GM18861 (cell line): ENCODE results near the gene TCERG1L.

Source experiments
- ATAC-seq: cut with Tn5 transposase; IDR thresholded peaks from one replicate; pipeline ENCODE4 v1.9.1; 2021; ENCODE audit not compliant: unreplicated experiment

The TCERG1L gene

GRCh38 chr10:131077724-131078123 lies 233.8 kb downstream of the TCERG1L start:
- ATAC-seq, result no peak

GRCh38 chr10:131077031-131077430 lies 234.5 kb downstream of the TCERG1L start:
- no peak for ATAC-seq

DNA sequence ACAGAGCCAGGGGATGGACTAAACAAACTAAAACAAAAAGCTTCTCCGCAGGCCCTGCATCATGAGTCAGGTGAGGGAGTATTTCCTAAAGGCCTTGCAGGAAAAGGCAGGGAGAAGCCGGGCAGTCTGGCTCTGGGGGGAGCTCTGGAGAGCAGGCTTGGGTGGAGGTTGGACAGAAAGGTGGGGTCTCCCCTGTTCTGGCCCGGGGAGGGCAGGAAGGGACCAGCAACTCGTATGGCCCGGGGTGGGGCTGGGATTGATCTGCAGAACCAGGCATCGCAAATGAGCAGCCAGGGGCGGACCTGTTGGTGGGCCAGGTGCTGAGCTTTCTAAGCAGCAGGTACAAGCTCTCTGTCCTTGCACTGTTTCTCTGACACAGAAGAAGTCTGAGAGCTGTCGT lies 235.2 kb downstream of the TCERG1L start:
- ATAC-seq, result no peak

DNA sequence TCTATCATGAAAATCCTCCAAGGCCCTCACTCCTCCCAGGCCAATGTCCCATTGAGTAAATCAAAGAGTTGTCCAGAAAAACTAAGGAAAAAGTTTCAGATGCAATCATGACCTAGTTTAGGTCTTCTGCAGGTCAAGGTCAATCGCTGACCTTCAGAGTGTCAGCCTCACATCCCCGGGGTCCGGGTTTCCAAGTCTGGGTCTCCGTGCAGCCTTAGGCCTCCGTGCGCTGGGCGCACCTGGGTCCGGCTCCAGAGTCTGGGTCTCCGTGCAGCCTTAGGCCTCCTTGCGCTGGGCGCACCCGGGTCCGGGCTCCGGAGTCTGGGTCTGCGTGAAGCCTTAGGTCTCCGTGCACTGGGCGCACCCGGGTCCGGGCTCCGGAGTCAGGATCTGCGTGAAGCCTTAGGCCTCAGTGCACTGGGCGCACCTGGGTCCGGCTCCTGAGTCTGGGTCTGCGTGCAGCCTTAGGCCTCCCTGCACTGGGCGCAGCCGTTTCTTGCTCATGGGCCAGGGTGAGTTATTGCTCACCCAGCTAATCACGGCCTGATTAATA lies 236.2 kb downstream of the TCERG1L start:
- ATAC-seq, result no peak

DNA sequence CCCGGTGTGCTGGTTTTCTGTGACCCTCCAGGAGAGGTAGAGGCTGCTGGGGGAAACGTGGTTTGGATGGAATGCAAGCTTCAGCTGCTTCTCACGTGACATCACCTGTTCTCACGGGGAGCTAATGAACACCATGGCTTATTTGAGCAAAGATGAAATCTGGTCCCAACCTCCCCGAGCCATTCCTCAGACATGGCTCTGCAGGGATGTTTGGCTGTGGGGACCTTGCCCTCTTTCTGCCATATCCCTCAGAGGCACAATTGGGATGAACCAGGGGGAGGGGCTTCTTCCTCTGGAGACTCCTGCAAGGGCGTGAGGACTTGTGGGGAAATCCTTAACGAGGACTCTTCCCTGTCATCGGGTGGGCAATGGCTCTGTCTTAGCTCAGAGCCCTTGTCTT lies 236.8 kb downstream of the TCERG1L start:
- ATAC-seq, result no peak

DNA sequence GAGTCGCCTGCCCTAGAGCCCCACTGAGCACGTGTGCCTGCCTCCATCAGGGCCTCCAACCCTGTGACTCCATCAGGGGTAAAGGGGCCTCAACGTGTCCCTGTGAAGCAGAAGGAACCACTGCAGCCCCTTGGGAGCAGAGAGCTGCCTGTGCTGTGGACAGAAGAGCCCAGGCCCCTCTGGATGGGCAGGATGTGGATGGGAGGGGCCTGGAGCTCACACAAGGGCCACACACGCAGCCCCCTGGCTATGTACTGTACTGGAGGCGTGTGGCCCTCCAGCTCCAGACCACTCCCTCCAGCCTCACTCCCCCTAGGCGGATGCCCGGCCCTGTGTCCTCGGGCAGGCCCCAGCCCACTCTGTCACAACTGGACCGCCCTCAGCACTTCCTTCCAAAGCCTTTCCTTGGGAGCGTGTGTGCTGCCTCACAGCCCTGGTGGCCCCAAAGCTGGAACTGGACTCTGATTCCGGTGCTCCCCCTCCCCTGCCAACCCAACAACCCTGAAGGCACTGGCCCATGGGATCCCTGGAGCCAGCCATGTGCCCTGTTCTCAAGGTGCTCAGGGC lies 238.0 kb downstream of the TCERG1L start:
- ATAC-seq, result no peak

- ATAC-seq, result no peak
These were observed 238.7 kb downstream of the TCERG1L start for GRCh38 chr10:131072651-131073468.

DNA sequence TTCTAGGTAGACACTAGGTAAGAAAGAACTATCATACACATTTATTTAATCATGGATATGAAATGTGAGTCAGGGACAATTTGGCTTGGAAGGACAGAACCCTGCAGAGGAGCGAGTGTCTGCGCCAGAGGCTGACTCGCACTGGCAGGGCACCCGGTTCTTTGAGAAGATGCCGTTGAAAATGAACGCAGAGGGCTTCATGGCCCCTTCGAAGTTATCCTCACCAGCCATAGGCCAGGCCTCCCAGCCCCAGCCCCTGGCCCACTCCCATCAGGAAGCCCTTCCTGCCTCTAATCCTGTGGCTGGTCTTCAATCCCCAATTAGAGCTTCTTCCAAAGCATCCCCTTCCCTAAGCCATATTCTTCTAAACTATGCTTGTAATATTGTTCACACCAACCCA lies 239.8 kb downstream of the TCERG1L start:
- ATAC-seq, result no peak

DNA sequence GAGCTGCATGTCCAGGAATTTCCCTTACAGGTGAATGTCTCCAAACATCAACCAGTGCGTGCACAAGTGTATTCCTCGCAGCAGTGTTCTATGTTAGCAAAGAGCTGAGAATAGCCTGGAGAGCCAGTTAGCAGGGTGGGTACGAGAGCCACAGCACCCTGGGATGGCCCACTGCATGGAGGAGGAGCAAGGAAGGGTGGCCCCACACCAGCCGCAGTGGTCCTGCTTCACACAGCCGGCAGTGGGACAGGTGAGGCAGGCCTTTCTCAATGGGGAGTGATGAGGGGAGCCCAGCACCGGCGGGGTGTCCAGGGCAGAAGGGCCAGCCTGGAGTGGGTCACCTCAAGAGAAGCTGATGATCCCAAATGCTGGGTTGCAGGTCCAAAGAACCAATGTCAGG lies 240.7 kb downstream of the TCERG1L start:
- no peak for ATAC-seq

- ATAC-seq, result no peak
These were observed 242.8 kb downstream of the TCERG1L start for GRCh38 chr10:131068760-131069159.

DNA sequence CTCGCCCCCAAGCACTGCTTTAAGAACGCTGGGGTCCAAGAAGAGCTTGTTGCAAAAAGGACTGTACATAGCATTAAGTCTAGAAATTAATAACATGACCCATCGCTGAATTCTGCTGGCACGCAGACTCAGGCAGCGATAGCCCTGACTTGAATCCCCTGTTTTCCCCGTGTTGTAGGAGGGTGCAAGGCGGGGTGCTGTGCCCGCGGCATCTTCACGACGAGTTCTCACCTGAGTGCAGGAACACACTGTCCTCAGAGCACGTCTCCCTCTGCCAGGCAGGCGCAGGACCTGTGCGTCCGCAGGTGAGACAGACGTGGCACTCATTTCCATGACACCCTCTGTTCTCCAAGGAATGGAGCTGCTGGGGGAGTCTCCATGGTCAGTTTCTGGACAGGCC lies 243.2 kb downstream of the TCERG1L start:
- ATAC-seq, result no peak

DNA sequence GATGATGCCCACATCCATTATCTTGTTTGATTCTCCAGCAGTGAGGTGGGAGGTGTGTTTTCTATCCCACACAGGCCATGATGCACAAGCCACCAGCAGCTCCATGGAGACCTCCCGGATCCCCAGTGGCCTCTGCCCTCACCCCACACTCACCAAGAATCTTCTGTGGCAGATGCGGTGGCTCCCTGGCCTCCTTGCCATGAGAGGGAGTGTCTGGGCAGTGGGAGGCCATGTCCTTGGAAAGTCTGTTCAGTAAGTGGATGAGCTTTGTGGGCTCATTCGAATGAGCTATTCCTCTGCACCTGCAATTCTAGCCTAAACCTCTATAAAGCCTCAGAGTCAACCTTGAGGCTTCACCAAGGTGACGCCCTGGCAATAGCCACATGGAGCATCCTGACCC lies 243.8 kb downstream of the TCERG1L start:
- ATAC-seq, result no peak

DNA sequence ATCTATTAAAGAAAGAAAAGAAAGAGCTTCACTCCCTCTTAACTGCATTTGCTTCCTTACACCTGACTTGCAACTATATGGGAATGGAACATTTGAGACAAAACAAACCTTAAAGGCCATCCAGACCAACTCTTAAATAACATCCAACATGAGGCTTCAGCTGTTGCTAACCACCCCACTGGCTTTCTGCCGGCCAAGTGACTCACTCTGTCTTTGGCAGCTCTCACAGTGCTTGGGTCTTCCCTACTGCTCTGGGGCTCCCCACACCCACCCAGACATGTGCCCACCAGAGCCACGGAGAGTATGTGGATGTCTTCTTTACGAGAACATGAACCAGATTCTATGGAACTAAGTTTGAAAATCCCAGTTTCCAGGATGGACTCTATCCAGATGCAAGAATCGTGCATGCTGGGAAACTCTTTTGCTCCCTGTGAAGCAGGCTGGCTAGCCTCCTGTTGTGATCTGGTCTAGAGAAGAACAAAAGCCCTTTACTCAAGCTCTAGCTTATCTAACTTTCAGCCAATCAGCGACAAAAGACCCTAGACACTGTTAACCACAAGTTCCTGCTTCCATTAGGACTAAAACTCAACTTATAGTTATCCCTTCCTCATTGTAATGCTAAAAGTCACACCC lies 245.7 kb downstream of the TCERG1L start:
- ATAC-seq, result no peak

DNA sequence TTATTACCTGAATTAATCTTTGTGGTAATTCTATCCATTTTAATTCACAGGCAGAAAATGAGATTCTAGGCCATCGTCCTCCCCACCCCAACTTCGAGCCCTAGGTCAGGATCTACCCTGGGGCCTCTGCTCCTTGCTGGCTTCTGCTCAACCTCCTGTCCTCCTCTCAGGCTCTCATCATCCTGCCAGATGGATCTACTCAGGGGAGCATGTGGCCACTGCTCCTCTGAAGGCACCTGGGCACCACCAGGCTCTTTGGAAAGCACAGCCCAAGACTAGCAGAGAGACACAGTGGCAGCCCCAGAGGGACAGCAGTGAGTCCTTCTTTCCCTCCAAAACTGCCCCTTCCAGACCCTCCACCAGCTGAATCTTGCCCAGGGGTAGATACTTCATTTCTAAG lies 248.2 kb downstream of the TCERG1L start:
- ATAC-seq, result no peak

DNA sequence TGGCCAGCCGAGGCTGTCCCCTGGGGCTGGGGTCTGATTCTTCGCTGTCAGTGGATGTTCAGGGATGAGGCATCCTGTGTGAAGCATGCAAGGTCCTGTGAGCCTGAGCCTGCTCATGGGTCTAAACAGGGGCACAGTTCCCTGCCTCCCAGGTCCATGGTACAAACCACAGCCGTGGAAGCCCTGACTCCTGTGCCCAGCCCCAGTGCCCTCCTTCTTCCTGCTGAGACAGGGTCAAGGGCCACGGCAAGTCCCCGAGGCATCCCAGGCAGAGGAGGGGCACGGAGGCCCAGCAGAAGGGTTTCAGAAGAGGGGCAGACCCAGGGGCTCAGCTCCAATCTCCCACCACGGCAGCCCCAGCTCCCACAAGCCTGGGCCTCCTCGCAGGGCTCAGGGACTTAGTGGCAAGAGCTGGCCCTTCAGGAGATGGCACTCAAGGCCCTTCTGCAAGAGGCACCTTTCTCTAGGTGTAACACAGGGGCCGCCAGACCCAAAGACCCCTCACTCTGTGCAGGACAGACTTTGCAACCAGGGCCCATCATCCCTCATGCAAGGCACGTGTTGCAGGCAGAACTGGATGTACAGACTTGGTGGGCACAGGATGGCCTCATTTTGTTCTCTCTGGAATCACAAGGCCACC lies 248.8 kb downstream of the TCERG1L start:
- ATAC-seq, result no peak

- ATAC-seq, result no peak
These were observed 250.3 kb downstream of the TCERG1L start for GRCh38 chr10:131061216-131061615.

DNA sequence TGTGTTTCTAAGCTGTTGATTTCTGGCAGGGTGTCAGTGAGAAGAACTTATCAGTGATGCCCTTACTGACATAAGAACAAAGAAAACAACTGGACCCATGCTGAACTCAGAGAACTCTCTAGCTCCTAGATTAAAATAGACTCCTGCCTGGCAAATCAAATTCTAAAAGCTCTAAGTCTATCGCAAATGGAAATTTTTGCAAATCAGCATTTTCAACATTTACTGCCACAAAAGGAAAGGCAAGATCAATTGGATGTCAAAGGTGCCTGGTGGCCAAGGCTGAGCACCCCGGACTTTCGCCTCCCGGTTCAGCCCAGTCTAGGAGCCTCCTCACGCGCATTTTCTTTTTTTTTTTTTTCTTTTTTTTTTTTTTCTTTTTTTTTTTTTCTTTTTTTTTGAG lies 251.6 kb downstream of the TCERG1L start:
- ATAC-seq, result no peak

DNA sequence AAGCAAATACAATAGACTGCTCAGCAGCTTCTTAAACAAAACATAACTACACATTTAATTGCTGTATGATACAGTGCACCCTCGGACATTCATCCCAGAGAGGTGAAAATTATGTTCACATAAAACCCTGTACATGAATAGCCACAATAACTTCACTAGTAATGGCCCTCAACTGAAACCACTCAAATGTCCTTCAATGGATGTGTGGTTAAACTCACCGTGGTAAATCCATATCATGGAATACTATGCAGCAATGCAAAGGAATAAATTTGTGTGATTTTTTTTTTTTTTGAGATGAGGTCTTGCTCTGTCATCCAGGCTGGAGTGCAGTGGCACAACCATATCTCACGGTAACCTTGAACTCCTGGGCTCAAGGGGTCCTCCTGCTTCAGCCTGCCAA lies 252.7 kb downstream of the TCERG1L start:
- no peak for ATAC-seq

DNA sequence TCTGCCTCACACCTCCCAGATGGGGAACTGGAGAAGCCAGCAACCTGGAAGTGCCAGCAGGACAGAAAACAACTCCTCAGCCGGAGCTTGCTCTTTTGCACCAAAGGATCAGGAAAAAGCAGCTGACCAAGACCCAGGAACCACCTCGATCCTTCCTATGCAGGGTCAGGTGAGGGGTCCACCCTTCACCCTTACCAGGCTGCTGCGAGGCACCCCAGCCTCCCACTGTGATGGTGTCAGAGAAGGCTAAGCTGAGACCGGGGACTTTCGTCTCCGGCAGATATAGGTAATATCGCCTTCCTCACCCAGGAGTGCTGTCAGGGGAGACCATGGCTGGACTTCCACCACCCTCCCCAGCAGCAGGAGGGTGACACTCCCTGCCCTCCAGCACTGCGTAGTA lies 254.7 kb downstream of the TCERG1L start:
- ATAC-seq, result no peak

DNA sequence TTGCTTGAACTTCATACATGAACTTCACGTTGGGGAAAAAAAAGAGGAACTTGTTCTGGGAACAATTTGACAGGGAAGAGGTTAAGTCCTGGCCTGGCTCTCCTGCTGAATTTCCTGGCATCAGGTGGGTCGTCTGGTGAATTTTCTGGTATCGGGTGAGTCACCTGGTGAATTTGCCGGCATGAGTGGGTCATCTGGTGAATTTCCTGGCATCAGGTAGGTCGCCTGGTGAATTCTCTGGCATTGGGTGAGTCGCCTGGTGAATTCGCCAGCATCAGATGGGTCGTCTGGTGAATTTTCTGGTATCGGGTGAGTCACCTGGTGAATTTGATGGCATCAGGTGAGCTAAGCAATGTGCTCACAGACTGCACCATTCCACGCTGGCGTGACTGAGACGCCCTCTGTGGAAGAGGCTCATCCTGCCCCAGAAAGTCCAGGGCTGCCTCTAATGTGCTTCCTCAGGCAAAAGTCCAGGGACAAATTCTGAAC lies 255.4 kb downstream of the TCERG1L start:
- no peak for ATAC-seq

DNA sequence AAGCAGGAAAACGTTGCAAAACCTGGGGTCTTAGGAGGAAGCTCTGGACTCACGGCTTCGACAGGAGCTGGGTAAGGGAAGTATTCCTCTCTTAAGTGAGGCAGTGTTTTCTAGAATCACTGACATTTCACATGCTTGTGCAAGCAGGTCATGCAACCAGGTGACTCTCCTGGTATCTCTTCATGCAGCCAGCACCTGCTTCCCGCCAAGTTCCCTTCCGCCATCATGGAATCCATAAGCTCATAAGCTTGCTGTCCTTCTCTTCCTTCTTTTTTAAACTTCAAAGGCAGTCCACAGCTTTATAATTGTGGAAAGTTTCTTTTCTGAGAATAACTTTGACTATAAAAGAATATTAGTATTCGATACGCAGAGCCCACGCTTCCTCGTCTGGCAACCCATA lies 256.1 kb downstream of the TCERG1L start:
- no peak for ATAC-seq
